T-helper 17 cell (primary cell): ENCODE results near the gene ATF4. TPM values are rescaled to one million over a fixed set of nuclear protein-coding genes. Genes with fewer than 3 reads are reported as not detected.

ENCODE experiments used
- ATAC-seq: fragments of 150-1000 bp; cut with Tn5 transposase; 2 replicates; pipeline ENCODE4 v1.10.0; 2021; ENCODE audit warnings: mild to moderate bottlenecking, moderate library complexity
- DNase-seq, 3 donors: peaks; one replicate each; pipeline versions ENCODE4 v3.0.0 to v3.0.0-alpha.2; 2020 to 2021
- H3K9me3 ChIP-seq: one replicate; pipeline ENCODE4 v1.7.0; 2013; ENCODE audit warnings: low read length, mild to moderate bottlenecking; ENCODE audit not compliant: control insufficient read depth, poor library complexity, severe bottlenecking
- H3K27ac Mint-ChIP-seq: one replicate; pipeline ENCODE4 v1.8.0; 2022; ENCODE audit warnings: mild to moderate bottlenecking, moderate library complexity, mixed read lengths
- H3K27me3 Mint-ChIP-seq: one replicate; pipeline ENCODE4 v1.8.0; 2022; ENCODE audit warnings: mixed read lengths
- H3K36me3 Mint-ChIP-seq: one replicate; pipeline ENCODE4 v1.8.0; 2022; ENCODE audit warnings: low read depth, mixed read lengths
- H3K4me1 Mint-ChIP-seq: one replicate; pipeline ENCODE4 v1.8.0; 2022; ENCODE audit warnings: mild to moderate bottlenecking, mixed read lengths
- H3K4me3 Mint-ChIP-seq: one replicate; pipeline ENCODE4 v1.8.0; 2022; ENCODE audit warnings: mild to moderate bottlenecking, moderate library complexity, mixed read lengths
- total RNA-seq, 4 donors: library from RNA in 2 of 4; stranded (reverse) in 2 of 4; gene quantifications; one replicate each; pipeline ENCODE4 v1.2.3 and lab custom pipeline; 2022 to 2026

The ATF4 gene
- total RNA-seq, 2 donors from 2014 or later: 260 to 333 TPM

DNA sequence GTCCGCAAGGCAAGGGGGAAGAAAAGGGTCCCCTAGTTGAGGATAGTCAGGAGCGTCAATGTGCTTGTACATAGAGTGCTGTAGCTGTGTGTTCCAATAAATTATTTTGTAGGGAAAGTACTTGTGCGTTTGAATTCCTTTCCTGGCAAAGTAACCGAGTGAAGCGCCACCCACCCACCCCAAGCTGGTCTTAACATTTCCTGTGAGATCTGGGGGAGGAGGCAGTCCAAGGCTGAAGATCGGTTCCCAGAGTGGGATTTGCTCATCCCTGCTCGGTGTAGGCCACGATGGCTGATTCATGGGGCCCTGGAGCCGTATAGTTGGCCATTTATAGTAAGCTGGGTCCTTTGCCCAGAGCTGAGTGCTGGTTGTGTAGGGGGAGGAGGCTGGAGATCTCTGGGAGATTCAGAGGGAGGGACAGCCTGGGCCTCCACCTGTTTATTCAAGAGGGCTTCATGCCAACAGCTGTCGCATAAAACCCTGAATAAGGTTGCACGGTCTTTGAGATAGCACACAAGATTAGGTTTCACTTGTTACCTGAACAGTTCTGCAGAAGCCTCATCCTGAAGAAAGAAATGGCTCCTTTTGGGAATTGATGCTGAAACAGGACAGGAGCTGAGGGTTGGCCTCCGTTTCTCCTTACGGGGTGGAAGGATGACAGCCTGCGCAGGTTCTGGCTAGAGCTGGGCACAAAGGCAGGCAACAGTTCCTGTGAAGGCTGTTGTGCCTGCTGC lies 2.4 kb downstream of the ATF4 start:
- H3K9me3 ChIP-seq: no peaks in the 10 kb centered on the region
- Mint-ChIP-seq H3K4me1 (peaks cover 51% of the 10 kb centered on the region), H3K27ac (peak overlapping the region; percentile 99), H3K36me3 (peaks cover 10% of the 10 kb centered on the region), H3K27me3 (no peaks in the 10 kb centered on the region), H3K4me3 (peak overlapping the region; percentile 97)
- no peak for ATAC-seq
- DNase-seq: no peak

DNA sequence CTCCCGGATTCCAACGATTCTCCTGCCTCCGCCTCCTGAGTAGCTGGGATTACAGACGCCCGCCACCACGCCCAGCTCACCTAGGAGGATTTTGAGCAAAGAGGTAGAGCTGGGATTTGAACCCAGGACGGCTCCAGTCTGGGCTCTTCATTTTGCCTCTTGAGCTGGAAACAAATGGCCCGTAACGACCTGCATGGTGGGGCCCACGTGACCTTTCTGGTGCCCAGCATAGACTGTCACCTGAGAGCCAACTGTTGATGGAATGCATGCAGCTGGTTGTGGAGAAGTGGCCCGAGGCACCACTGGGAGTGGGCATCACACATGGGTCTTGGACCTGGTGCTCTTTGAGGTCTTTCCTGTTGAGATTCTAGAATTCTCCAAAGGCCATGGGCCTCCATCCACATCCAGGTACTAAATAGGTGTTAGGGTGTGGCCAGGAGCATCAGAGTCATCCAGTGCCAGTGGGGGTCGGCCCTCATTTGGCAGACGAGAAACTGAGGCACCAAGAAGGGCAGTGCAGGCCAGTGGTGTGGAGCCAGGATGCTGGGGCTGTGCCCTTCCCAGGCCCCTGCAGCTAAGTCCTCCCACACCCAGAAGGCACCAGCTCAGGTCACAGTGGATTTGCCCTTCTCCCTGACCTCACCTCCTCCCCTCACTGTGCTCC lies 3.9 kb downstream of the ATF4 start:
- peak overlapping the region; percentile 75 for H3K4me3 Mint-ChIP-seq
- H3K36me3 Mint-ChIP-seq: peaks cover 10% of the 10 kb centered on the region
- H3K27ac Mint-ChIP-seq: peak overlapping the region; percentile 99
- no peaks in the 10 kb centered on the region for H3K9me3 ChIP-seq
- no peaks in the 10 kb centered on the region for H3K27me3 Mint-ChIP-seq
- DNase-seq (no peak), ATAC-seq (no peak)
- peaks cover 58% of the 10 kb centered on the region for H3K4me1 Mint-ChIP-seq

DNA sequence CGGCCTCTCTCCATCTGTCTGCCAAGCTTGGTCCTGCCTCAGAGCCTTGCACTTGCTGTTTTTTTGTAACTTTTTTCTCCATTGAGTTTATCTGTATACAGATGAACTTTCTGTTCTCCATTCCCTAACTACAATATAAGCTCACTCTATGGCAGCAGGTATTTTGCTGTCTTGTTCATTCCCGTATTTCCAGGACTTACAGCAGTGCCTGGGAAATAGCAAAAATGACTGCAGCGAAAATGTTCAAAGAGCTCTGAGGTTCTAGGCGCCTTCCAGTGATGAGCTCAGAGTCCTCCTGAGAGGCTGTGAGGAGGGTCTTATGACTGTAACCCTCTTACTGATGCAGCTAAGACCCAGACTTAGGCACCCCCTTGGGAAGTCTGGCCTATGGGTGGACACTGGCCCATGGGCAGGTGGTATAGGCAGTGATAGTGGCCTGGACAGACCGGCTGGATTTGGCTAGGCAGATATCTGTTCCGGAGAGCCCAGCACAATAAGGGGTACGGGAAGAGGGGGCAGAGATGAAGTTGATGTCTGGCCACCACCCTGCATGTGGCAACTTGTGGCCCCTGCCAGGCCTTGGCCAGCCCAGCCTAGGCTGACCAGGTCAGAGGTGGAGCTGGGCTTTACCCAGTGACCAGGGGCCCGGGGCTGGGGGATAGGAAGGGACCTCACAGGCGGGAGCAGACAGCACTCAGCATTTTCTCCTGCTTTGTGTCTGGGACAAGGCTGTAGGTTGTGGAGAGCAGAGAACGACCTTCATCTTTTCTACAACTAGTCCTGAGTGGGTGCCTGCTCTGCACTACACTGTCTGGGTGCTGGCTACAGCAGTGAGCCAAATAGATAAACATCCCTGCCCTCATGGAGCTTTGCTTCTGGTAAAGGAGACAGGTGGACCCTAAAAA lies 4.6 kb downstream of the ATF4 start:
- ATAC-seq: no peak
- H3K9me3 ChIP-seq: no peaks in the 10 kb centered on the region
- Mint-ChIP-seq H3K4me1 (peaks cover 62% of the 10 kb centered on the region), H3K4me3 (peak overlapping the region; percentile 75), H3K27me3 (no peaks in the 10 kb centered on the region), H3K36me3 (peaks cover 10% of the 10 kb centered on the region), H3K27ac (peak overlapping the region; percentile 99)
- no peak for DNase-seq

DNA sequence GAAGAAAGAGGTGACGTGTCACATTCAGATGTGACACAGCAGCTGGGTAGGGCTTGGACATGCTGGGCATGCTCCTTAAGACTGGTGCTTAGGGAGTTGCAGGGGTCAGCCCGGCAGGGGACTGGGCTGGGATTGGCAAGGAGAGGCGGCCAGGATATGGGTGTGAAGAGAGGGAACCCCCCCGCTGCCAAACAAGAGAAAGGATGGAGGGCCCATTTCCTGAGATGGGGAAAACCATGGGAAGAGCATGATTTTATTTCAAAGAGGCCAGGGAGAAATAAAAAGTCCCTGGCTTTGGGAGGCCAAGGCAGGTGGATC lies 5.3 kb downstream of the ATF4 start:
- H3K9me3 ChIP-seq: no peaks in the 10 kb centered on the region
- ATAC-seq (no peak), DNase-seq (no peak)
- H3K27me3 Mint-ChIP-seq: no peaks in the 10 kb centered on the region
- H3K4me3 Mint-ChIP-seq: no peak overlapping the region
- H3K36me3 Mint-ChIP-seq: peaks cover 8% of the 10 kb centered on the region
- peak overlapping the region; percentile 99 for H3K27ac Mint-ChIP-seq
- peaks cover 62% of the 10 kb centered on the region for H3K4me1 Mint-ChIP-seq

DNA sequence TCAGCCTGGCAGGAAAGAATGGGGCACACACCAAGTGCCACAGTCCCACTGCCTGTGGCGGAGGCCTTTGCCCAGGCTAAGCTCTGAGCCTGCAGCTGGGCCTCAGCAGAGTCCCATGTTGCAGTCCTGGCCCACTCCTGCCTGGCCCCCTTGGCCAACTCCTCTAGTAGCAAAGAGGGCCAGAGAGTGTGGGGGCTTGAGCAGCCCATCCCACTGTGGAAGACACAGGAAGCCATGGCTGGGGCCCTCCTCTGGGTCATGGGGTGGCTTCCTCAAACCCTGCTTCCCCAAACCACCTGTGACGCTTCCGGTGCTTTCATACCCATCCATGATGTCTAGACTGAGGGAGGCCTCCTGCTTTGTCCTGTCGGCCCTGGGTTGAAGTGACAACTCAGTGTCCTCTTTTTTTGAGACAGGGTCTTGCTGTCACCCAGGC lies 6.4 kb downstream of the ATF4 start:
- peaks cover 68% of the 10 kb centered on the region for H3K4me1 Mint-ChIP-seq
- DNase-seq: peak in 1 of 3 donors; percentile 31
- peak overlapping the region; percentile 99 for H3K27ac Mint-ChIP-seq
- peak overlapping the region; percentile 31 for H3K4me3 Mint-ChIP-seq
- peak; percentile 24 for ATAC-seq
- H3K36me3 Mint-ChIP-seq: peaks cover 8% of the 10 kb centered on the region
- H3K9me3 ChIP-seq: no peaks in the 10 kb centered on the region
- no peaks in the 10 kb centered on the region for H3K27me3 Mint-ChIP-seq

GRCh38 chr22:39527481-39527961 lies 7.2 kb downstream of the ATF4 start:
- peaks cover 66% of the 10 kb centered on the region for H3K4me1 Mint-ChIP-seq
- H3K4me3 Mint-ChIP-seq: peak overlapping the region; percentile 31
- H3K36me3 Mint-ChIP-seq: peaks cover 4% of the 10 kb centered on the region
- ATAC-seq (no peak), DNase-seq (no peak)
- no peaks in the 10 kb centered on the region for H3K9me3 ChIP-seq
- H3K27me3 Mint-ChIP-seq: no peaks in the 10 kb centered on the region
- H3K27ac Mint-ChIP-seq: peak overlapping the region; percentile 89

- H3K4me3 Mint-ChIP-seq: peak overlapping the region; percentile 98
- DNase-seq: no peak
- peak overlapping the region; percentile 89 for H3K27ac Mint-ChIP-seq
- peaks cover 63% of the 10 kb centered on the region for H3K4me1 Mint-ChIP-seq
- no peak for ATAC-seq
- peaks cover 4% of the 10 kb centered on the region for H3K36me3 Mint-ChIP-seq
- H3K9me3 ChIP-seq: no peaks in the 10 kb centered on the region
- H3K27me3 Mint-ChIP-seq: no peaks in the 10 kb centered on the region
Observed at GRCh38 chr22:39528080-39528661, 7.8 kb downstream of the ATF4 start.

GRCh38 chr22:39528681-39529486 lies 8.5 kb downstream of the ATF4 start:
- H3K36me3 Mint-ChIP-seq: peaks cover 4% of the 10 kb centered on the region
- peaks cover 59% of the 10 kb centered on the region for H3K4me1 Mint-ChIP-seq
- no peaks in the 10 kb centered on the region for H3K27me3 Mint-ChIP-seq
- no peaks in the 10 kb centered on the region for H3K9me3 ChIP-seq
- ATAC-seq: peak; percentile 55
- peak; percentile 85 to 90 (median 87) for DNase-seq
- peak overlapping the region; percentile 98 for H3K4me3 Mint-ChIP-seq
- H3K27ac Mint-ChIP-seq: peak overlapping the region; percentile 89

DNA sequence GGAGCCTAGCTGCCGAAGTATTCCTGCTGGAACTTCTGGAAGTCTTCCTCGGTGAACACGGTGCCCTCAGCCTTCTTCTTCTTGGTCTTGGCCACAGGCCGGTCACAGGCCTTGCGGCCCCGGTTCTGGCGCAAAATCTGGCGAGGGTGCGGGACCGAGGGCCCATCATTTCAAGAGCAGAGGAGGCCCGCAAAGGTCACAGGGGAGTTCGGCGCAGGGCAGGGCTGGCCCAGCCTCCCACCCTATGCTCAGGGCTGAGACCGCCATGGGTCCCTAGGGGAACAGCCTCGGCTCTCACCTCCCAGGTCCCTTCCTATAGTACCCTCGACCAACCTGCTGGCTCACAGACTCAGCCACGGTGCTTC lies 9.1 kb downstream of the ATF4 start:
- peaks cover 4% of the 10 kb centered on the region for H3K36me3 Mint-ChIP-seq
- ATAC-seq (no peak), DNase-seq (no peak)
- no peaks in the 10 kb centered on the region for H3K9me3 ChIP-seq
- peaks cover 61% of the 10 kb centered on the region for H3K4me1 Mint-ChIP-seq
- H3K4me3 Mint-ChIP-seq: peak overlapping the region; percentile 98
- peak overlapping the region; percentile 89 for H3K27ac Mint-ChIP-seq
- no peaks in the 10 kb centered on the region for H3K27me3 Mint-ChIP-seq

- no peaks in the 10 kb centered on the region for H3K9me3 ChIP-seq
- no peak for ATAC-seq
- H3K27ac Mint-ChIP-seq: no peak overlapping the region
- peaks cover 2% of the 10 kb centered on the region for H3K36me3 Mint-ChIP-seq
- H3K4me3 Mint-ChIP-seq: peak overlapping the region; percentile 98
- no peaks in the 10 kb centered on the region for H3K27me3 Mint-ChIP-seq
- peaks cover 54% of the 10 kb centered on the region for H3K4me1 Mint-ChIP-seq
- no peak for DNase-seq
Observed at GRCh38 chr22:39530116-39530515, 9.8 kb downstream of the ATF4 start.

- Mint-ChIP-seq H3K27ac (peak overlapping the region; percentile 95), H3K36me3 (peaks cover 2% of the 10 kb centered on the region), H3K27me3 (no peaks in the 10 kb centered on the region), H3K4me3 (peak overlapping the region; percentile 98), H3K4me1 (peaks cover 51% of the 10 kb centered on the region)
- no peaks in the 10 kb centered on the region for H3K9me3 ChIP-seq
- ATAC-seq (no peak), DNase-seq (no peak)
Observed at GRCh38 chr22:39530692-39531331, 10.4 kb downstream of the ATF4 start.
